Ectodermal cell (in vitro differentiated cells): Measurements from ENCODE around the gene SLC5A3.

Experiments
- H3K27ac ChIP-seq: 2 replicates; pipeline ENCODE4 v1.7.0; 2013; ENCODE audit warnings: mild to moderate bottlenecking, low read depth, low read length; ENCODE audit not compliant: insufficient read depth, poor library complexity, severe bottlenecking
- H3K27me3 ChIP-seq: 2 replicates; pipeline ENCODE4 v1.7.0; 2013; ENCODE audit warnings: mild to moderate bottlenecking, low read length; ENCODE audit not compliant: insufficient read depth, control insufficient read depth, poor library complexity, severe bottlenecking
- H3K36me3 ChIP-seq: one replicate; pipeline ENCODE4 v1.7.0; 2013; ENCODE audit warnings: low read length; ENCODE audit not compliant: control insufficient read depth, insufficient read depth
- H3K4me1 ChIP-seq: one replicate; pipeline ENCODE4 v1.7.0; 2013; ENCODE audit warnings: low read length; ENCODE audit not compliant: control insufficient read depth, insufficient read depth
- H3K4me3 ChIP-seq: 2 replicates; pipeline ENCODE4 v1.7.0; 2013; ENCODE audit warnings: low read depth, low read length, control low read depth; ENCODE audit not compliant: insufficient read depth
- H3K9me3 ChIP-seq: 2 replicates; pipeline ENCODE4 v1.7.0; 2013; ENCODE audit warnings: mild to moderate bottlenecking, low read length, moderate library complexity; ENCODE audit not compliant: control insufficient read depth
- WGBS, 2 experiments: methylation state at CpG; one replicate each; pipeline ENCODE4 v1.1.7; 2013; ENCODE audit warnings: missing lambda C conversion rate in 2 of 2; 5-methylcytosine and 5-hydroxymethylcytosine counted together

Gene SLC5A3

DNA sequence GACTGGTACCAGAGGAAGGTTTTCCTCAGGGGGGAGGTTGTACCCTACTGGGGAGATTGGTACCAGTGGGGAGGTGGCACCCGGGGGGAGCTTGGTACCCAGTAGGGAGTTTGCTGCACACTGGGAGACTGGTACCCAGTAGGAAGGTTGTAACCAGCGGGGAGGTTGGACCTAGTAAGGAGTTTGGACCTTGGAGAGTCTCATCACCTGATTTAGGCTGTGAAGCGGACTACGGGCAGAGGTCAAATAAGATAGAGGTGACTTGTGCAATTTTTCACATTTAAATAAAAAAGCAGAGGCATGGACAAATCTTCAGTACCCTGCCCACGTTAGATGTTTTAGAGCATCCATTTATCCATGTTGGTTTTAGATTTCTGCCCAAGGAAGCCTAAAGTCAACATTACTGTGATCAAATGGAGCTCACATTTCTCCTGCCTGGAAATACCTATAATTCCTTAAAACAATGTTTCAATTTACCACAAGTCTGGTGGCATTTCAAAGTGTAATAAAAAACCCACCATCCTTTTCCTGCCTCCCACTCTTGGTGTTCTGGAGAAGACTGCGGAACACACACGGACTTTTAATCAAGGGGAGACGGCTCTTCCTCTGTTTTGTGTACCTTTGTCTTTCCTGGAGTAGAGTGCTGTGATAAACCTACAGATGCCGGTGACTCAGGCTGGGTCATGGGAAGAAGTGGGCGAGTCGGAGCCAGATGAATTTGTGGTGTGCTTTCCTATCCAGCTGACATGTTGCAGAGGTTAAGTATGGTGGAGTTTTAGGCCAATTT lies 36.2 kb upstream of the SLC5A3 start:
- Histone ChIP-seq H3K36me3 (no peaks in the 10 kb centered on the region), H3K4me3 (no peak overlapping the region), H3K9me3 (no peaks in the 10 kb centered on the region), H3K27ac (no peak overlapping the region), H3K27me3 (no peaks in the 10 kb centered on the region), H3K4me1 (peaks cover 18% of the 10 kb centered on the region)
- 93 to 94% methylated on average over 11 of the region's 11 CpGs for WGBS, 2 experiments

- H3K27ac ChIP-seq: no peak overlapping the region
- WGBS, 2 experiments: 71 to 75% methylated on average over 10 of the region's 10 CpGs
- H3K36me3 ChIP-seq: no peaks in the 10 kb centered on the region
- H3K9me3 ChIP-seq: no peaks in the 10 kb centered on the region
- H3K4me3 ChIP-seq: no peak overlapping the region
- no peaks in the 10 kb centered on the region for H3K27me3 ChIP-seq
- H3K4me1 ChIP-seq: peaks cover 13% of the 10 kb centered on the region
Measured at GRCh38 chr21:34039678-34040382, 33.5 kb upstream of the SLC5A3 start.

- WGBS, 2 experiments: 85% methylated on average over 1 of the region's 1 CpG; no CpG with 5 or more reads in 1 of the 2 experiments
- H3K27me3 ChIP-seq: no peaks in the 10 kb centered on the region
- H3K9me3 ChIP-seq: no peaks in the 10 kb centered on the region
- no peak overlapping the region for H3K4me3 ChIP-seq
- no peak overlapping the region for H3K27ac ChIP-seq
- no peaks in the 10 kb centered on the region for H3K36me3 ChIP-seq
- H3K4me1 ChIP-seq: no peaks in the 10 kb centered on the region
Measured at GRCh38 chr21:34042735-34043134, 30.6 kb upstream of the SLC5A3 start.

DNA sequence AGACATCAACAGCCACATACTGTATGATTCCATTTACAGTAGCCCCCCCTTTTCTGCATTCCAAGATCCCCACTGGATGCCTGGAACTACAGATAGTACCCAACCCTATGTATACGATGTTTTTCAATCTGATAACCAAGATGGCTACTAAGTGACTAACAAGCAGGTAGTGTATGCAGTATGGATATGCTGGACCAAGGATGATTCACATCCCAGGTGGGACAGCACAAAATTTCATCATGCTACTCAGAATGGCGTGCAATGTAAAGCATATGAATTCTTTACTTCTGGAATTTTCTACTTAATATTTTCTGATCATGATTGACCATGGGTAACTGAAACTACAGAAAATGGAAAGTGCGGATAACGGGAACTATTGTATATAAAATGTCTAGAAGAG lies 30.0 kb upstream of the SLC5A3 start:
- WGBS, 2 experiments: 97 to 99% methylated on average over 4 of the region's 4 CpGs

GRCh38 chr21:34046917-34047316 lies 26.5 kb upstream of the SLC5A3 start:
- H3K4me1 ChIP-seq: no peaks in the 10 kb centered on the region
- no peaks in the 10 kb centered on the region for H3K36me3 ChIP-seq
- no peaks in the 10 kb centered on the region for H3K27me3 ChIP-seq
- no peak overlapping the region for H3K27ac ChIP-seq
- WGBS, 2 experiments: 93 to 95% methylated on average over 5 to 6 of the region's 6 CpGs
- H3K4me3 ChIP-seq: no peak overlapping the region
- H3K9me3 ChIP-seq: no peaks in the 10 kb centered on the region

More for the DNA sequence above, 30.0 kb upstream of the SLC5A3 start:
- Histone ChIP-seq H3K27me3 (no peaks in the 10 kb centered on the region), H3K4me3 (no peak overlapping the region), H3K4me1 (no peaks in the 10 kb centered on the region), H3K36me3 (no peaks in the 10 kb centered on the region), H3K9me3 (no peaks in the 10 kb centered on the region), H3K27ac (no peak overlapping the region)

DNA sequence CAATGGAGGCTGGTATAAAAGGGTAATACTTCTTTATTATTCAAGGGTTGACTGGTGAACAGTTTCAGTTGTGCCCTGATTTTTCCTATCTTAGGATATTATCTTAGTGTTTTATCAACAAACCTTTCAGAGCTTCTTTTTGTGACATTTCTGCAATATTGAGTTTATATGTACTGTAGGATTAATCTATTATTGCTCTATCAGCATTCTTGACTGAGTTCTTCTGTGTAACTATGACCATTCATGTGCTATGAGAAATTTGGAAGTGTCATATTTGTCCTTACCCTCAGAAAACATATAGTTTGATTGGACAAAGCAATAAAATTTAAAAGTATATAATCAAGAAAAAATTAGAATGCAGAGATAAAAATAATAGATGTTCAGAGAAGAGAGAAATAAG lies 25.5 kb upstream of the SLC5A3 start:
- H3K27me3 ChIP-seq: no peaks in the 10 kb centered on the region
- H3K4me1 ChIP-seq: no peaks in the 10 kb centered on the region
- H3K4me3 ChIP-seq: no peak overlapping the region
- no peak overlapping the region for H3K27ac ChIP-seq
- H3K9me3 ChIP-seq: no peaks in the 10 kb centered on the region
- H3K36me3 ChIP-seq: no peaks in the 10 kb centered on the region

DNA sequence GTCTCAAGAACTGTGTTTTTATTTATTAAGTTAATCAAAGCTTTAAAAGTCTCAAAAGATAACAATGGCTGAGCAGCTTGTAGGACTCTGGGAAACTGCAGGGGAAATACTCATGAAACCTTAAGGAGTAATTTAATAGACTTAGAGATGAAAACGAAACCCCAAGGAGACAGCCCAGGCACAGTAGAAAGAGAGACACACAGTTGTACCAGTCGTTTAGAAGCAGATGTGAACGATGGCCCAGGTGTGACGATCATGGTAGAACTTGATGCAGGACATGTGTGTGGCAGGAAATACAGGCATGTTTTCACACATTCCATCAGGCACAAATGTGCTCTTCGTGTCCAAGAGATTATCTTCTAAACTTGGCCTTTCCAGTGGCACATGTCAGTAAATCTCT lies 21.2 kb upstream of the SLC5A3 start:
- Histone ChIP-seq H3K4me3 (no peak overlapping the region), H3K9me3 (no peaks in the 10 kb centered on the region), H3K27ac (no peak overlapping the region), H3K36me3 (no peaks in the 10 kb centered on the region), H3K4me1 (no peaks in the 10 kb centered on the region), H3K27me3 (no peaks in the 10 kb centered on the region)
- 95% methylated on average over 5 of the region's 5 CpGs for WGBS, 2 experiments

- Histone ChIP-seq H3K27ac (no peak overlapping the region), H3K9me3 (no peaks in the 10 kb centered on the region), H3K4me3 (no peak overlapping the region), H3K27me3 (no peaks in the 10 kb centered on the region), H3K4me1 (no peaks in the 10 kb centered on the region), H3K36me3 (no peaks in the 10 kb centered on the region)
- 93 to 97% methylated on average over 4 of the region's 4 CpGs for WGBS, 2 experiments
Measured at GRCh38 chr21:34054259-34054658, 19.1 kb upstream of the SLC5A3 start.

DNA sequence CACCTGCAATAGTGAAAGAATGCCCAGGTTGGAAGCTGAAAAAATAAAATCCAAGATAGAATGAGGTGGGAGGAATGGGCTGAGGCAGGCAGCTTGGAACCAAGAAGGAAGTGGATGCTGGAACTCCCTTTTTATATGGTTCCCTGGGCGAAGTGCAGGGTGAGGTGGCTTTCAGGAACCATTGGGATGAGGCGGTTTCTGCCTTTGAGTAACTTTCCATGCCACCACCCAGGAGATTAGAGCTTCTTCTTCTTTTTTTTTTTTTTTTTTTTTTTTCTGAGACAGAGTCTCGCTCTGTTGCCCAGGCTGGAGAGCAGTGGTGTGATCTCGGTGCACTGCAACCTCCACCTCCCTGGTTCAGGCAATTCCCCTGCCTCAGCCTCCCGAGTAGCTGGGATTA lies 17.8 kb upstream of the SLC5A3 start:
- no peak overlapping the region for H3K4me3 ChIP-seq
- no peak overlapping the region for H3K27ac ChIP-seq
- 87 to 93% methylated on average over 5 of the region's 5 CpGs for WGBS, 2 experiments
- H3K36me3 ChIP-seq: no peaks in the 10 kb centered on the region
- H3K9me3 ChIP-seq: no peaks in the 10 kb centered on the region
- H3K4me1 ChIP-seq: no peaks in the 10 kb centered on the region
- H3K27me3 ChIP-seq: no peaks in the 10 kb centered on the region

DNA sequence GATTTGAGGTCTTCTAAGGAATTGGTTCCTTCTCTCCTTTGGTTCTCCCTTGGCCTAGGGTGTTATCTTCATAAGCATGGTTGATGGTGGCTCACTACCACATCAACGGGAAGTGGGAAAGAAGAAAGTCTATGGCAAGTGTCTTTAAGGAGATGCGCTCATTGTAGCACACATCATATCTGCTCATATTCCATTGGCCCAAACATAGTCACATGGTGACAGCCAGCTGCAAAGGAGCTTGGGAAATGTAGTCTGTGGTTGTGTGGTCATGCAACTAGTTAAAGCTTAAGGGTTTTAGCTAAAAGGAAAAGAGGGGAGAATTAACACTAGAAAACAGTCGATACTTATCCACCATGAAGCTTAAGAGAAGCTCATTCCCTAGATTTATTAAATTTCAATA lies 11.4 kb upstream of the SLC5A3 start:
- no peak overlapping the region for H3K4me3 ChIP-seq
- H3K27ac ChIP-seq: no peak overlapping the region
- no peaks in the 10 kb centered on the region for H3K9me3 ChIP-seq
- H3K4me1 ChIP-seq: no peaks in the 10 kb centered on the region
- no peaks in the 10 kb centered on the region for H3K27me3 ChIP-seq
- WGBS, 2 experiments: 75 to 93% methylated on average over 2 to 3 of the region's 3 CpGs
- no peaks in the 10 kb centered on the region for H3K36me3 ChIP-seq
